Raji (cell line): ENCODE results near the gene PDYN.

Experiments
- POLR2A ChIP-seq: IDR thresholded peaks from 2 replicates; pipeline ENCODE4 v1.6.1; 2011; ENCODE audit warnings: low read depth, low read length, control low read depth; ENCODE audit not compliant: insufficient read depth

Gene PDYN

GRCh38 chr20:1993986-1994385, at the start of gene PDYN:
Gene PDYN (minus strand): TSS chr20:1994058. CDS start chr20:1983084, 10,974 bp downstream.
- TF ChIP-seq POLR2A: no peak

GRCh38 chr20:2042400-2042799, 48.5 kb upstream of the PDYN start:
- no peak for TF ChIP-seq POLR2A

- no peak for TF ChIP-seq POLR2A
Observed at GRCh38 chr20:2038161-2038560, 44.3 kb upstream of the PDYN start.

DNA sequence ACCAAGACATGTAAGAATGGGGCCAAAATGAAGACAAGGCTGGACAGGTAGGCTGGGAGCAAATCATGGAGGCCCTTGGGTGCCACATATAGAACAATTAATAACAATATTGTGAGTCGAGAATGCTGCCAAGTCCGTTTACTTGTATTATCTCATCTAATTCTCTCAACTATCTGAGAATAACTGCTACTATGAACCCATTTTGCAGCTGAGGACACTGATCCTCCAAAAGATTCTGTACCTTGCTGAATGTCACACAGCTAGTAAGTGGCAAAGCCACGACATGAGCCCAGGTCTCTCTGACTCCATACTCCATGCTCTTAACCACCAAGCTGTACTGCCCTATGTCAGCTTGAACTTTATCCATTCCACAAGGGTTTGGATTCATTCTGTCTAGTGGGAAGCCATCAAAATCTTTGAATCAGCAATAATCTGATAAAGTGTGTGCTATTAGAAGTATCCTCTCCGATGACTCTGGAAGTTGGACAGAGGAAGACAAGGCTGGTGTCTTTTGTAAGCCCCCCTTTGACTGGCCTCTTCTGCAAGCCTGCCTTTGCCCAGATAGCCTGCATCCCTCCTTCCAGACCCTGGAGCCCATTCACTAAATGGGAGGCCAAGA, 43.5 kb upstream of the PDYN start:
- TF ChIP-seq POLR2A: no peak

DNA sequence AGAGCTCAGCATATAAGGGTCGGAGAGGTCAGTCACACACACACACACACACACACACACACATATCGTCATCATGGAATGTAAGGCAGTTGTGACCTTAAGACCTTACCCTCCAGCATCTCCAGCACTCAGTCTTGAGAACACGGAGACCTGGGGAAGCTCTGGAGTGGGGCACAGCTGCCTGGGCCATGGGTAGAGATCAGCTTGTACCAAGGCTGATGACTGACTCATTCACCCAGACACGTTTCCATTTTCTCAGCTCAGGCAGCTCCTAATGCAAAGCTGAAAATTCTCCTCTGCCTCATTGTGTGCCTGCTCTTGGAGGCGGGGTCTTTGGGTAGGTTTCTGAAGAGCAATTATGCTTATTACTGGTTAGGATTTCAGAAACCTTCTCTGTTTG, 38.3 kb upstream of the PDYN start:
- no peak for TF ChIP-seq POLR2A

- TF ChIP-seq POLR2A: no peak
Observed at GRCh38 chr20:2026514-2026913, 32.7 kb upstream of the PDYN start.

DNA sequence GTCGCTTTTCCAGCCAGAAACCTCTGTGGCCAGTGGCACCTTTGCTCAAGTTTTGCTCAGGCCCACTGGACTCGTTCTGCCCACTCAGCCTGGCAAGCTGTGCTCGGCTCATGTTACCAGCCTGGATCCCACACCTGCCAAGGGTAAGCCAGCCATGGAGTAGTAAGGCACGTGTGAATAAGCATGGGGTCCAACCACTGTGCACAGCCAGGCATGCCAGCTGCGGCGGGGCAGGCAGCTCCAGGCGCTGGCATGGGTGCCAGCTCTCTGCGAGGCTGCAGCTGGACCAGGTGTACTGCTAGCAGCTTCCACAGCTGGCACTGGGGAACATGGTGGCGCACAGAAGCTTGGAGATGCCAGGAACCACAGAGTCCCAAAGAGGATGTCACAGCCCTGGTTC, 32.1 kb upstream of the PDYN start:
- no peak for TF ChIP-seq POLR2A

DNA sequence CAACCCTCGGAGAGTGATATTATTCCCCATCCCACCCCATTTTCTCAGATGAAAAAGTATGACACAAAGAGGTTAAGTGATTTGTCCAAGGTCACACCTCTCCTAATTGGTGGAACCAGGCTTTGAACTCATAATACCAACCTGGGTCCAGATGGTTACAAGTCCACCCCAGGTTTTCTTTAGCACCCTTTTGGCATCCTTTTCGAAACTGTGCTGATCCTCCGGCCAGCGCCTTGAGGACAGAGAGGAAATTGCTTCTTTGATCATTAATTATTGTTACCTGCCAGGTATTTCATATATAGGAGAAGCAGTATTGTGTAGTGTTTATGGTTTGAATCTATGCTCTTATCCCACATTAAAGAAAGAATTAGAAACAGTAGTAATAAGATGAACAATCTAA, 29.3 kb upstream of the PDYN start:
- TF ChIP-seq POLR2A: no peak

DNA sequence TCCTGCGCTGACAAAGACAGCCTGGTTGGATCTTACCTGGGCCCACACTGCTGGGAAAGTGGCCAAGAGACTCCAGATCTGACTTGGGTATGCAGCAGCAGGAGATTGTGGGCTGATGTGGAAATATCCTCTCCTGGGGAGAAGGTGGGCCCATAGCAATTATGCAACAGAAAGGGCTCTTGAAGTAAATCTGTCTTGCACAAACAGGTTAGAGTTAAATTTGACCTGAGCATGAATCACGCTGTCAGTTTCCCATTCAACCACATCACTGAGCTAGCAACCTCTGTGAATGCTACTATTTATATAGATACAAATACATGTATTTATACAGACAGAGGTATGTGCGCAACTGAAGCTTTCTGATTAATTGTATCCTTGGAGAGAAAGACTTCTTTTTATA, 28.3 kb upstream of the PDYN start:
- TF ChIP-seq POLR2A: no peak

DNA sequence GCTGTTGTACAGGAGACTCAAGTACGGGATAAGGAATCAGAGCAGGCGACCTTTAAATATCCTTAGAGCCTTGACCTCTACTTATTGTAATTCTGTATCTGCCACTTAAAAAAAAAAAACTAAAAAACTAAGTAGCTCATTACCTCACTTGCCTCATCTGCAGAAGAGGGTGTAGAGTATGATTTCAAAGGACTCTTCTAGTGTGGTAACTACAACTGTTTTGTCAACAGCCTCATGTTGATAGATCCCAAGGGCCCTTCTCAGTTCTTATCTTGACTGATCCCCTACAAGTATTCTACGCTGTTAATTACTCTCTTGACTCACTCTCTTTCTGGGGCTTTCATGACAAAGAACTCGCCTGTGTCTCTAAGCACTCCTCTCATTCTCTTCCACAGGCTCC, 16.7 kb upstream of the PDYN start:
- no peak for TF ChIP-seq POLR2A

- TF ChIP-seq POLR2A: no peak
Observed at GRCh38 chr20:2006452-2007361, 12.8 kb upstream of the PDYN start.

GRCh38 chr20:2005831-2006426, 12.1 kb upstream of the PDYN start:
- no peak for TF ChIP-seq POLR2A

- TF ChIP-seq POLR2A: no peak
Observed at GRCh38 chr20:2005359-2005758, 11.5 kb upstream of the PDYN start.

- no peak for TF ChIP-seq POLR2A
Observed at GRCh38 chr20:2004171-2004570, 10.3 kb upstream of the PDYN start.

DNA sequence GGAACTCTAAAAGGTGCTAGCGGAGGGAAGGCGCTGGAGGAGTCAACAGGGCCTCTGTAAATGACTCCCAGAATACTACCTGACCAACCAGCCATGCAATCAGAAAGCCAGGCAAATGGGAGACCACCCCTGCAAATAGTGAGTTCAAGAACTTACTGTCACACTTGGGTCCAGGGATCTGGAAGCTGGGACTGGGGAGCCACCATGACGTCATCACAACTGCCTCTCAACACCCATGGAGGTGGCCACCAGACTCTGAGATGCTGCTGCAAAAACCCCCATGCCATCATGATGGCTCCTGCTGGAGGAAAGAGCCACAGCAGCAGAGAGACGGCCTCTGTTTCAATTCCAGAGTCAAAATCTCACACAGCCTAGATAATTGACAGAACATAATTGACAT, 8.5 kb upstream of the PDYN start:
- TF ChIP-seq POLR2A: no peak

GRCh38 chr20:2001119-2001518, 7.3 kb upstream of the PDYN start:
- TF ChIP-seq POLR2A: no peak
